ENCODE results near the gene FBLN2.

Gene FBLN2

GRCh38 chr3:13601692-13602080 lies 52.8 kb downstream of the FBLN2 start:
- ChIA-PET CTCF (no interaction called here), POLR2A (no interaction called here)
- no peak for DNase-seq
- H3K36me3 ChIP-seq (ENCODE audit: control insufficient read depth in 4 of 4, insufficient read depth in 4 of 4, low read length in 3 of 4), result no peaks in the 10 kb centered on the region
- no peak overlapping the region for H3K27ac ChIP-seq (ENCODE audit: insufficient read depth in 1 of 2, low read depth in 1 of 2, low read length in 2 of 2, poor library complexity in 1 of 2, severe bottlenecking in 2 of 2)
- no peaks in the 10 kb centered on the region for H3K4me1 ChIP-seq (ENCODE audit: control extremely low read depth in 1 of 4, control insufficient read depth in 4 of 4, insufficient read depth in 4 of 4, low read length in 3 of 4)
- no peak overlapping the region for H3K4me3 ChIP-seq (ENCODE audit: control insufficient read depth in 1 of 7, extremely low read depth in 1 of 7, insufficient read depth in 4 of 7, low read depth in 2 of 7, low read length in 6 of 7)
- H3K9me3 ChIP-seq (ENCODE audit: control extremely low read depth in 1 of 5, control insufficient read depth in 4 of 5, insufficient read depth in 2 of 5, low read depth in 1 of 5, low read length in 4 of 5), result no peaks in the 10 kb centered on the region
- no peaks in the 10 kb centered on the region for H3K27me3 ChIP-seq (replicated peaks in 2 of 5; ENCODE audit: control insufficient read depth in 4 of 5, insufficient read depth in 5 of 5, low read length in 4 of 5)

DNA sequence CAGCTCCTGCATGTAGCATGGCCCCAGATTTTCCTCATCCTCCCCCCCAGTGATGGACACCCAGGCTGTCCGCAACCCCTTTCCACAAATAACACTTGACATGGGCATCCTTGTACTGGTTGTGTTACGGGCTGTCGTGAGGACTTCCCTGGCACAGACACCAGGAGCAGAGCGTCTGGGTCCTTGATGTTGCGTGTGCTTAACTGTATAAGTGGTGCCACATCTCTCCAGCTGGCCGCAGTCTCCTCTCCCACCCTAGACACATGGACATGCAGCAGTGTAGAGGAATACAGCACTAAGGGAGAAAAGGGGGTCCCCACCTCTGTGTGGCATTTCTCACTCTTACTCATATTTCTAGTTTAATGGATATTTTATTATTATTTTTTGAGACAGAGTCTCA lies 56.6 kb downstream of the FBLN2 start:
- POLR2A ChIA-PET, result no interaction called here

GRCh38 chr3:13607821-13608597 lies 59.1 kb downstream of the FBLN2 start:
- H3K4me3 ChIP-seq (ENCODE audit: control insufficient read depth in 1 of 7, extremely low read depth in 1 of 7, insufficient read depth in 4 of 7, low read depth in 2 of 7, low read length in 6 of 7), result no peak overlapping the region
- H3K36me3 ChIP-seq (ENCODE audit: control insufficient read depth in 4 of 4, insufficient read depth in 4 of 4, low read length in 3 of 4), result no peaks in the 10 kb centered on the region
- no peak for DNase-seq
- 98% methylated on average over 14 of the region's 14 CpGs for WGBS (ENCODE audit: insufficient coverage)
- no peak overlapping the region for H3K27ac ChIP-seq (ENCODE audit: insufficient read depth in 1 of 2, low read depth in 1 of 2, low read length in 2 of 2, poor library complexity in 1 of 2, severe bottlenecking in 2 of 2)
- ChIA-PET POLR2A (no interaction called here), CTCF (no interaction called here)
- H3K9me3 ChIP-seq (ENCODE audit: control extremely low read depth in 1 of 5, control insufficient read depth in 4 of 5, insufficient read depth in 2 of 5, low read depth in 1 of 5, low read length in 4 of 5), result no peaks in the 10 kb centered on the region
- H3K27me3 ChIP-seq (replicated peaks in 2 of 5; ENCODE audit: control insufficient read depth in 4 of 5, insufficient read depth in 5 of 5, low read length in 4 of 5), result no peaks in the 10 kb centered on the region
- H3K4me1 ChIP-seq (ENCODE audit: control extremely low read depth in 1 of 4, control insufficient read depth in 4 of 4, insufficient read depth in 4 of 4, low read length in 3 of 4), result no peaks in the 10 kb centered on the region

More for the DNA sequence above, 56.6 kb downstream of the FBLN2 start:
- Histone ChIP-seq H3K9me3 (ENCODE audit: control extremely low read depth in 1 of 5, control insufficient read depth in 4 of 5, insufficient read depth in 2 of 5, low read depth in 1 of 5, low read length in 4 of 5) (no peaks in the 10 kb centered on the region), H3K4me3 (ENCODE audit: control insufficient read depth in 1 of 7, extremely low read depth in 1 of 7, insufficient read depth in 4 of 7, low read depth in 2 of 7, low read length in 6 of 7) (no peak overlapping the region), H3K4me1 (ENCODE audit: control extremely low read depth in 1 of 4, control insufficient read depth in 4 of 4, insufficient read depth in 4 of 4, low read length in 3 of 4) (no peaks in the 10 kb centered on the region), H3K36me3 (ENCODE audit: control insufficient read depth in 4 of 4, insufficient read depth in 4 of 4, low read length in 3 of 4) (no peaks in the 10 kb centered on the region), H3K27me3 (replicated peaks in 2 of 5; ENCODE audit: control insufficient read depth in 4 of 5, insufficient read depth in 5 of 5, low read length in 4 of 5) (no peaks in the 10 kb centered on the region), H3K27ac (ENCODE audit: insufficient read depth in 1 of 2, low read depth in 1 of 2, low read length in 2 of 2, poor library complexity in 1 of 2, severe bottlenecking in 2 of 2) (no peak overlapping the region)
- CTCF ChIA-PET, result no interaction called here
- DNase-seq, result no peak
- WGBS (ENCODE audit: insufficient coverage), result 94% methylated on average over 5 of the region's 6 CpGs

GRCh38 chr3:13608969-13609725 lies 60.2 kb downstream of the FBLN2 start:
- Histone ChIP-seq H3K4me3 (ENCODE audit: control insufficient read depth in 1 of 7, extremely low read depth in 1 of 7, insufficient read depth in 4 of 7, low read depth in 2 of 7, low read length in 6 of 7) (no peak overlapping the region), H3K9me3 (ENCODE audit: control extremely low read depth in 1 of 5, control insufficient read depth in 4 of 5, insufficient read depth in 2 of 5, low read depth in 1 of 5, low read length in 4 of 5) (no peaks in the 10 kb centered on the region), H3K4me1 (ENCODE audit: control extremely low read depth in 1 of 4, control insufficient read depth in 4 of 4, insufficient read depth in 4 of 4, low read length in 3 of 4) (no peaks in the 10 kb centered on the region), H3K27ac (ENCODE audit: insufficient read depth in 1 of 2, low read depth in 1 of 2, low read length in 2 of 2, poor library complexity in 1 of 2, severe bottlenecking in 2 of 2) (no peak overlapping the region), H3K36me3 (ENCODE audit: control insufficient read depth in 4 of 4, insufficient read depth in 4 of 4, low read length in 3 of 4) (no peaks in the 10 kb centered on the region), H3K27me3 (replicated peaks in 2 of 5; ENCODE audit: control insufficient read depth in 4 of 5, insufficient read depth in 5 of 5, low read length in 4 of 5) (no peaks in the 10 kb centered on the region)
- DNase-seq, result no peak
- WGBS (ENCODE audit: insufficient coverage), result 99% methylated on average over 19 of the region's 20 CpGs
- POLR2A ChIA-PET, result no interaction called here
- CTCF ChIA-PET, result no interaction called here

- H3K36me3 ChIP-seq (ENCODE audit: control insufficient read depth in 4 of 4, insufficient read depth in 4 of 4, low read length in 3 of 4), result no peaks in the 10 kb centered on the region
- H3K4me1 ChIP-seq (ENCODE audit: control extremely low read depth in 1 of 4, control insufficient read depth in 4 of 4, insufficient read depth in 4 of 4, low read length in 3 of 4), result no peaks in the 10 kb centered on the region
- CTCF ChIA-PET, result no interaction called here
- DNase-seq, result no peak
- POLR2A ChIA-PET, result no interaction called here
- H3K9me3 ChIP-seq (ENCODE audit: control extremely low read depth in 1 of 5, control insufficient read depth in 4 of 5, insufficient read depth in 2 of 5, low read depth in 1 of 5, low read length in 4 of 5), result no peaks in the 10 kb centered on the region
- 96% methylated on average over 7 of the region's 7 CpGs for WGBS (ENCODE audit: insufficient coverage)
- H3K27me3 ChIP-seq (replicated peaks in 2 of 5; ENCODE audit: control insufficient read depth in 4 of 5, insufficient read depth in 5 of 5, low read length in 4 of 5), result no peaks in the 10 kb centered on the region
- no peak overlapping the region for H3K4me3 ChIP-seq (ENCODE audit: control insufficient read depth in 1 of 7, extremely low read depth in 1 of 7, insufficient read depth in 4 of 7, low read depth in 2 of 7, low read length in 6 of 7)
- H3K27ac ChIP-seq (ENCODE audit: insufficient read depth in 1 of 2, low read depth in 1 of 2, low read length in 2 of 2, poor library complexity in 1 of 2, severe bottlenecking in 2 of 2), result no peak overlapping the region
Measured at GRCh38 chr3:13610006-13610570, 61.2 kb downstream of the FBLN2 start.

DNA sequence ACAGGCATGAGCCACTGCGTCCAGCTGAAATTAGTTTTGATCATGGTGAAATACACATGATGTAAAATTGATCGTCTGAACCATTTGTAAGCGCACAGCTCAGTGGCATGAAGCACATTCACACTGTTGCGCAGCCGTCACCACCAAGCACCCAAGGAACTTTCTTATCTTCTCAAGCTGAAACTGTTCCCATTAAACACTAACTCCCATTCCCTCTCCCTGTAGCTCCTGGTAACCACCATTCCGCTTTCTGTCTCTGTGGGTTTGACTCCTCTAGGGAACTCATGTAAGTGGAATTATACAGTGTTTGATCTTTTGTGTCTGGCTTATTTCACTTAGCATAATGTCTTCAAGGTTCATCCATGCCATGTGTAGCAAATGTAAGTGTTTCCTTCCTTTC lies 62.3 kb downstream of the FBLN2 start:
- no peak overlapping the region for H3K27ac ChIP-seq (ENCODE audit: insufficient read depth in 1 of 2, low read depth in 1 of 2, low read length in 2 of 2, poor library complexity in 1 of 2, severe bottlenecking in 2 of 2)
- no peaks in the 10 kb centered on the region for H3K9me3 ChIP-seq (ENCODE audit: control extremely low read depth in 1 of 5, control insufficient read depth in 4 of 5, insufficient read depth in 2 of 5, low read depth in 1 of 5, low read length in 4 of 5)
- ChIA-PET CTCF (interaction anchor here (0.6 to 1.6 kb wide), 2 partner anchors 37 to 401 kb away, joined by 3 to 7 read pairs; no protein-coding TSS in a partner anchor), POLR2A (no interaction called here)
- DNase-seq, result no peak
- 83% methylated on average over 1 of the region's 6 CpGs for WGBS (ENCODE audit: insufficient coverage)
- H3K36me3 ChIP-seq (ENCODE audit: control insufficient read depth in 4 of 4, insufficient read depth in 4 of 4, low read length in 3 of 4), result no peaks in the 10 kb centered on the region
- no peak overlapping the region for H3K4me3 ChIP-seq (ENCODE audit: control insufficient read depth in 1 of 7, extremely low read depth in 1 of 7, insufficient read depth in 4 of 7, low read depth in 2 of 7, low read length in 6 of 7)
- H3K4me1 ChIP-seq (ENCODE audit: control extremely low read depth in 1 of 4, control insufficient read depth in 4 of 4, insufficient read depth in 4 of 4, low read length in 3 of 4), result no peaks in the 10 kb centered on the region
- H3K27me3 ChIP-seq (replicated peaks in 2 of 5; ENCODE audit: control insufficient read depth in 4 of 5, insufficient read depth in 5 of 5, low read length in 4 of 5), result no peaks in the 10 kb centered on the region

- POLR2A ChIA-PET, result no interaction called here
- H3K4me1 ChIP-seq (ENCODE audit: control extremely low read depth in 1 of 4, control insufficient read depth in 4 of 4, insufficient read depth in 4 of 4, low read length in 3 of 4), result no peaks in the 10 kb centered on the region
- no peak overlapping the region for H3K27ac ChIP-seq (ENCODE audit: insufficient read depth in 1 of 2, low read depth in 1 of 2, low read length in 2 of 2, poor library complexity in 1 of 2, severe bottlenecking in 2 of 2)
- CTCF ChIA-PET, result interaction anchor here (0.6 kb wide), 1 partner anchor 13 kb away, joined by 3 read pairs; no protein-coding TSS in a partner anchor
- H3K36me3 ChIP-seq (ENCODE audit: control insufficient read depth in 4 of 4, insufficient read depth in 4 of 4, low read length in 3 of 4), result no peaks in the 10 kb centered on the region
- DNase-seq, result no peak
- H3K9me3 ChIP-seq (ENCODE audit: control extremely low read depth in 1 of 5, control insufficient read depth in 4 of 5, insufficient read depth in 2 of 5, low read depth in 1 of 5, low read length in 4 of 5), result no peaks in the 10 kb centered on the region
- no peak overlapping the region for H3K4me3 ChIP-seq (ENCODE audit: control insufficient read depth in 1 of 7, extremely low read depth in 1 of 7, insufficient read depth in 4 of 7, low read depth in 2 of 7, low read length in 6 of 7)
- WGBS (ENCODE audit: insufficient coverage), result 100% methylated on average over 2 of the region's 3 CpGs
- no peaks in the 10 kb centered on the region for H3K27me3 ChIP-seq (replicated peaks in 2 of 5; ENCODE audit: control insufficient read depth in 4 of 5, insufficient read depth in 5 of 5, low read length in 4 of 5)
Measured at GRCh38 chr3:13612829-13613228, 63.9 kb downstream of the FBLN2 start.
